K562 (cell line): ENCODE results near the gene ARHGAP22.

ENCODE experiments used
- CTCF ChIP-seq, 3 experiments: IDR thresholded peaks in 2 of 3; conservative IDR thresholded peaks in 1 of 3; 2 replicates each; pipeline ENCODE4 v1.5.1; 2011 to 2012; ENCODE audit warnings: low read length in 3 of 3, mild to moderate bottlenecking in 3 of 3, control low read depth in 2 of 3, improper control_type of control experiment in 1 of 3, inconsistent platforms in 1 of 3, low read depth in 1 of 3, mixed read lengths in 1 of 3, moderate library complexity in 1 of 3; ENCODE audit not compliant: insufficient read depth in 2 of 3
- MXI1 ChIP-seq: IDR thresholded peaks from 2 replicates; pipeline ENCODE4 v1.6.1; 2011; ENCODE audit warnings: low read depth, mild to moderate bottlenecking, improper control_type of control experiment, low read length
- ZMIZ1 ChIP-seq, 2 experiments: fragments of 150-350 bp in 1 of 2; IDR thresholded peaks; 2 replicates each; pipeline ENCODE4 v1.6.1; 2012 to 2016; ENCODE audit warnings: low read depth in 2 of 2, low read length in 2 of 2, mild to moderate bottlenecking in 1 of 2, moderate library complexity in 1 of 2

GRCh38 chr10:48557511-48558123, 47.3 kb downstream of the ARHGAP22 start:
- TF ChIP-seq MXI1 (no peak), ZMIZ1 (IDR thresholded peaks at IDR 0.05; ENCODE audit: low read depth in 2 of 2, low read length in 2 of 2) (no peak), CTCF (IDR thresholded peaks at IDR 0.05 in 2 of 3, conservative IDR thresholded peaks at IDR 0.05 in 1 of 3; ENCODE audit: insufficient read depth in 2 of 3, low read depth in 1 of 3, low read length in 3 of 3) (no peak)
